HG03039 (cell line): ENCODE measurements around the gene ULBP2.
"Not testable (repeated sequence)": the region's sequence is repeated elsewhere in the genome, so short reads cannot be mapped to it uniquely, and the experiment has no call there.

Experiments used
- ATAC-seq: cut with Tn5 transposase; IDR thresholded peaks from one replicate; pipeline ENCODE4 v1.9.1; 2021; ENCODE audit warnings: mild to moderate bottlenecking, moderate library complexity; ENCODE audit not compliant: unreplicated experiment

The ULBP2 gene

GRCh38 chr6:149908480-149908879, 33.3 kb upstream of the ULBP2 start:
- ATAC-seq: not testable (repeated sequence)

GRCh38 chr6:149909701-149910470, 31.9 kb upstream of the ULBP2 start:
- no peak for ATAC-seq

GRCh38 chr6:149910721-149911151, 31.1 kb upstream of the ULBP2 start:
- ATAC-seq: no peak

GRCh38 chr6:149912680-149913079, 29.1 kb upstream of the ULBP2 start:
- not testable (repeated sequence) for ATAC-seq

- no peak for ATAC-seq
These were observed 28.7 kb upstream of the ULBP2 start for GRCh38 chr6:149913085-149913484.

- ATAC-seq: no peak
These were observed 28.1 kb upstream of the ULBP2 start for GRCh38 chr6:149913540-149914240.

GRCh38 chr6:149915970-149916865, 25.6 kb upstream of the ULBP2 start:
- ATAC-seq: no peak

GRCh38 chr6:149917679-149918078, 24.1 kb upstream of the ULBP2 start:
- no peak for ATAC-seq

GRCh38 chr6:149918151-149918905, 23.5 kb upstream of the ULBP2 start:
- no peak for ATAC-seq

- not testable (repeated sequence) for ATAC-seq
These were observed 22.5 kb upstream of the ULBP2 start for GRCh38 chr6:149919126-149919833.

GRCh38 chr6:149919834-149920225, 22.0 kb upstream of the ULBP2 start:
- no peak for ATAC-seq

- no peak for ATAC-seq
These were observed 20.5 kb upstream of the ULBP2 start for GRCh38 chr6:149921361-149921760.

- ATAC-seq: not testable (repeated sequence)
These were observed 19.7 kb upstream of the ULBP2 start for GRCh38 chr6:149922091-149922490.

- ATAC-seq: no peak
These were observed 19.0 kb upstream of the ULBP2 start, which contains the start of gene RAET1G for GRCh38 chr6:149922642-149923326. RAET1G (minus strand) TSS chr6:149923121; CDS start chr6:149923010, 111 bp downstream.

- no peak for ATAC-seq
These were observed 18.4 kb upstream of the ULBP2 start for GRCh38 chr6:149923327-149923986.

- ATAC-seq: no peak
These were observed 17.4 kb upstream of the ULBP2 start for GRCh38 chr6:149924206-149924932.

GRCh38 chr6:149924933-149925252, 16.9 kb upstream of the ULBP2 start:
- ATAC-seq: no peak
